ENCODE results near the gene CTAGE1.
"Not testable (repeated sequence)": the region's sequence is repeated elsewhere in the genome, so short reads cannot be mapped to it uniquely, and the experiment has no call there.

CTAGE1 gene

GRCh38 chr18:22417496-22418188, at the start of gene CTAGE1:
Gene CTAGE1, minus strand, starts transcription at chr18:22417915. Its CDS starts 104 bp downstream, at chr18:22417811.
- DNase-seq (ENCODE audit: low read depth, low spot score) = peak; percentile 41

GRCh38 chr18:22466608-22467395, 49.1 kb upstream of the CTAGE1 start:
- DNase-seq (ENCODE audit: low read depth, low spot score) = peak; percentile 81

- DNase-seq (ENCODE audit: low read depth, low spot score) = peak; percentile 94
Measured at GRCh38 chr18:22465859-22466457, 48.2 kb upstream of the CTAGE1 start.

- no peak for DNase-seq (ENCODE audit: low read depth, low spot score)
Measured at GRCh38 chr18:22463076-22463475, 45.4 kb upstream of the CTAGE1 start.

- no peak for DNase-seq (ENCODE audit: low read depth, low spot score)
Measured at GRCh38 chr18:22459491-22459890, 41.8 kb upstream of the CTAGE1 start.

GRCh38 chr18:22457524-22457923, 39.8 kb upstream of the CTAGE1 start:
- DNase-seq (ENCODE audit: low read depth, low spot score) = no peak

GRCh38 chr18:22456547-22456946, 38.8 kb upstream of the CTAGE1 start:
- DNase-seq (ENCODE audit: low read depth, low spot score) = no peak

- DNase-seq (ENCODE audit: low read depth, low spot score) = no peak
Measured at GRCh38 chr18:22456116-22456480, 38.4 kb upstream of the CTAGE1 start.

- DNase-seq (ENCODE audit: low read depth, low spot score) = no peak
Measured at GRCh38 chr18:22455425-22456115, 37.9 kb upstream of the CTAGE1 start.

GRCh38 chr18:22453315-22453714, 35.6 kb upstream of the CTAGE1 start:
- no peak for DNase-seq (ENCODE audit: low read depth, low spot score)

- DNase-seq (ENCODE audit: low read depth, low spot score) = no peak
Measured at GRCh38 chr18:22452226-22452668, 34.5 kb upstream of the CTAGE1 start.

- DNase-seq (ENCODE audit: low read depth, low spot score) = no peak
Measured at GRCh38 chr18:22451796-22452195, 34.1 kb upstream of the CTAGE1 start.

GRCh38 chr18:22450766-22451165, 33.1 kb upstream of the CTAGE1 start:
- DNase-seq (ENCODE audit: low read depth, low spot score) = not testable (repeated sequence)

- not testable (repeated sequence) for DNase-seq (ENCODE audit: low read depth, low spot score)
Measured at GRCh38 chr18:22450318-22450717, 32.6 kb upstream of the CTAGE1 start.

GRCh38 chr18:22449753-22450152, 32.0 kb upstream of the CTAGE1 start:
- not testable (repeated sequence) for DNase-seq (ENCODE audit: low read depth, low spot score)

- DNase-seq (ENCODE audit: low read depth, low spot score) = no peak
Measured at GRCh38 chr18:22448238-22448637, 30.5 kb upstream of the CTAGE1 start.

- DNase-seq (ENCODE audit: low read depth, low spot score) = no peak
Measured at GRCh38 chr18:22447792-22448191, 30.1 kb upstream of the CTAGE1 start.

GRCh38 chr18:22446911-22447310, 29.2 kb upstream of the CTAGE1 start:
- no peak for DNase-seq (ENCODE audit: low read depth, low spot score)

GRCh38 chr18:22446325-22446724, 28.6 kb upstream of the CTAGE1 start:
- DNase-seq (ENCODE audit: low read depth, low spot score) = no peak

- DNase-seq (ENCODE audit: low read depth, low spot score) = no peak
Measured at GRCh38 chr18:22441638-22442037, 23.9 kb upstream of the CTAGE1 start.

- no peak for DNase-seq (ENCODE audit: low read depth, low spot score)
Measured at GRCh38 chr18:22439447-22439846, 21.7 kb upstream of the CTAGE1 start.

GRCh38 chr18:22436136-22436535, 18.4 kb upstream of the CTAGE1 start:
- DNase-seq (ENCODE audit: low read depth, low spot score) = no peak

Data from astrocyte of the hippocampus (primary cell).